GM18858 (cell line): Measurements from ENCODE around the gene OSCAR.

Experiments used
- ATAC-seq: cut with Tn5 transposase; IDR thresholded peaks from one replicate; pipeline ENCODE4 v1.9.1; 2021; ENCODE audit not compliant: unreplicated experiment

OSCAR gene

GRCh38 chr19:54095136-54095858, 5.3 kb downstream of the OSCAR start:
- no peak for ATAC-seq

- ATAC-seq = no peak
Observed at GRCh38 chr19:54094426-54095000, 6.1 kb downstream of the OSCAR start.

- ATAC-seq = no peak
Observed at GRCh38 chr19:54084410-54084809, 16.2 kb downstream of the OSCAR start.

- ATAC-seq = no peak
Observed at GRCh38 chr19:54081032-54081431, 19.6 kb downstream of the OSCAR start, which contains the start of gene TARM1. Gene TARM1 (minus strand): TSS chr19:54081365. CDS start chr19:54081340, 25 bp downstream.

- ATAC-seq = no peak
Observed at GRCh38 chr19:54077334-54077733, 23.3 kb downstream of the OSCAR start.

GRCh38 chr19:54074851-54075250, 25.8 kb downstream of the OSCAR start:
- ATAC-seq = no peak

- ATAC-seq = no peak
Observed at GRCh38 chr19:54073829-54074228, 26.8 kb downstream of the OSCAR start.

GRCh38 chr19:54069470-54069869, 31.1 kb downstream of the OSCAR start:
- no peak for ATAC-seq

GRCh38 chr19:54063350-54064116, 37.1 kb downstream of the OSCAR start, which contains the start of gene VSTM1:
Gene VSTM1 (minus strand): TSS chr19:54063897. CDS start chr19:54063777, 120 bp downstream.
- no peak for ATAC-seq

- no peak for ATAC-seq
Observed at GRCh38 chr19:54062643-54063042, 38.0 kb downstream of the OSCAR start.

- no peak for ATAC-seq
Observed at GRCh38 chr19:54047616-54048015, 53.0 kb downstream of the OSCAR start.

- ATAC-seq = no peak
Observed at GRCh38 chr19:54045771-54046170, 54.8 kb downstream of the OSCAR start.
